ENCODE results near the gene P3R3URF.

Gene P3R3URF

GRCh38 chr1:46193984-46194570, 17.8 kb upstream of the P3R3URF start:
- no peak for DNase-seq

GRCh38 chr1:46193285-46193684, 17.0 kb upstream of the P3R3URF start:
- no peak for DNase-seq

DNA sequence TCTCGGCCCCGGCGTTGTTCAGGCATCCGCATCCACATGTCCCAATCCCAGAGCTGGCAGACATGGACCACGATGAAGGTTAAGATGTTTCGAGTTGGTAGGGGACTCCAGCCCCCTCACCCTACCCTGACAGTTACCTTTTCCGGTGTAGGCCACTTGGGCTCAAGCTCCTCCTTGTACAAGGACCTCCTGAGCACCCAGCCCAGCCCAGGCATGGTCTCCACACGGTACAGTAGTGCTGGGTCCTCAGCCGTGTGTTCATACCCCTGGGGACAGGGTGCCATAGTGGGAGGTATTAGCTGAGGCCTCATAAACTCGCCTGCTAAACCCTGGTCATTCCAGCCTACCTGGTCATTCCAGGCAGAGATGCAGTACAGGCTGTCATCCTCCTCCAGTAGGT, 15.9 kb upstream of the P3R3URF start:
- DNase-seq = no peak

- DNase-seq = no peak
Observed at GRCh38 chr1:46191033-46191701, 14.9 kb upstream of the P3R3URF start.

DNA sequence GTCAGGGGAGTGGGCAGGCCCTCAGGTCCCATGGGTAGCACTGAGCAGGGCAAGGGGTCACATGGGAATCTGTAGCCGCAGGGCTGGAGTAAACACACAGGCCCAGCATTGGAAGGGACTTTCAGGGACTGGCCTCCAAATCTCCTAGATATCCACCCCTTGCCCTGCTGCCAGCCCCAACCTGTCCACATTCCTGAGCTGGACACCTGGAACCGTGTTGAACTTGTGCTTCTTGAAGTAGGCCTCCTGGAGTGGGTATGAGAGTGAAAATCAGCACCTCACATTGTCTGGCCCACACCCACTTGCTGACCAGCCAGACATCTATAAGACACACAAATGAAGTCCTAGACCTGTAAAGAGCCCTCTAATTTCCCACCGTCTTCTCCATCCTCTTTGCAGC, 14.3 kb upstream of the P3R3URF start:
- DNase-seq = no peak

DNA sequence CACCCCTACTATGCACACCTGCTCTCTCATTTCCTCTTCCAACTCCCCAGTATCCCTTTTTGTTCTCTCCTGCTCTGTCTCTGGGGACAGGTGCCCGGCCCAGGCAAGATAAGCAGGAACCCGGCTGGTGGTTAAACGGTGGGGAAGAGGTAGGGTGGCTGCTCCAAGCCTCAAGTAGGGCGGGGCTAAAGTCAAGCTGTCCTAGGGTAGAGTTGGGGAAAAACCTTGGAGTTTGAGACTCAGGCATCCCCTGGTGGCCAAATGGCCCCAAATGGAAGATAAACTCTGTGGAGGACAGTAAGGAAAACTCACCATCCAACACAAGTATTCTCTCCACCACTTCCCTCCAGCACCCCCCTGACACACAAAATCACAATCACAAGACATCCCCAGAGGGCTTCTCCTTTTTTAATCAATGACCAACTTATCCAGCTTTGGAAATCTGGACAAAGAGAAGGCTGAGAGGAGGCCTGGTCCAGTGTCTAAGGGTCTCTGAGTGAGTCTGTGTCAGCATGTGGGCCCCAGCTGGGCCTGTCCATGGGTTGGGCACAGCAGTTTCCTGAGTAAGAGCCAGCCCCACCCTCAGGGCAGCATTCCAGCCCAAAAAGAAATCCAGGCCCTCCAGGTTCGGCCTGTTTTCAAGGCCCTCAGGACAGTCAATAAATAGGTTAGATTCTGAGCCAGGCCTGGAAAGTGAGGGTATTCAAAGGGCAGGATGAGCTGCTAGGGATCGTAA, 12.2 kb upstream of the P3R3URF start:
- no peak for DNase-seq

GRCh38 chr1:46187106-46187869, 11.0 kb upstream of the P3R3URF start:
- no peak for DNase-seq

DNA sequence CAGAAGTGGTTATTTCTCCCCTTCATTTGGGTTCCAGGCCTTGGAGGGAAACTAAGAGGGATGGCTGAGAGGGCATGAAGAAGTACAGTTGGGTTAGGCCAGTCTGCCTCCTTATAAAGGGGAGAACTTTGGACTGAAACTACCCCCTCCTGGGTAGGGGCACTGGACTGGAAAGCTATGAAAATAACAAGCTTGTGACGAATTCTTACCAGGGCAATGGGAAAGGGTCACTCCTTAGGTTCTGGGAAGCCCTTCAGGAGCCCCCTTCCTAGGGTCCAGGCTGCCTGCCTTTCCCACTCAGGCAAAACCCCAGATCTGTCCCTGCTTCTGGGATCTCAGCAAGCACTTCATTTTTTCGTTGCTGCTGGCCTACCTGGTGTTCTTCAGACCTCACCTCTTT, 9.8 kb upstream of the P3R3URF start:
- no peak for DNase-seq

GRCh38 chr1:46184920-46185658, 8.8 kb upstream of the P3R3URF start:
- DNase-seq = no peak

DNA sequence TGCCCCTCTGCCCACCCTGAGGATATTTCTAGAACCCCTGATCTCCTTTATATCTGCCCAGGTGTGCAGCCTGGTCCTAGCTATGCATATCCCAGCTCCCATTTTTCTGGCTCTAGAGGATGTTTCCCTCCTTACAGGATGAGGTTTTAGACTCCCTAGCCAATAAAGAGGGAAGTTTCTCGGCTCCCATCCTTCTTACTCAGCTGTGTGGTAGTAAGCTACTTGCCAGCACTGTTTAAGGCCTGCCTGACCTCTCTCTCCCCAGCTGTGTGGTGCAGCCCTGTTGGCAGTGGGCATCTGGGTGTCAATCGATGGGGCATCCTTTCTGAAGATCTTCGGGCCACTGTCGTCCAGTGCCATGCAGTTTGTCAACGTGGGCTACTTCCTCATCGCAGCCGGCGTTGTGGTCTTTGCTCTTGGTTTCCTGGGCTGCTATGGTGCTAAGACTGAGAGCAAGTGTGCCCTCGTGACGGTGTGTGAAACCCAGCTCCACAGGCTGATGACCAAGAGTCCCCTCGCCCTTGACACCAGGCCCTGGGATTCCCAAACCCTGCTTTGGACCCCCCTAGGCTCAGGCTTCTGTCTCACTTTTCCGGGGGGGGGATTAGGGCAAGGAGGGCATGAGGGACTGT, 7.8 kb upstream of the P3R3URF start:
- no peak for DNase-seq

- no peak for DNase-seq
Observed at GRCh38 chr1:46183079-46183847, 7.0 kb upstream of the P3R3URF start.

DNA sequence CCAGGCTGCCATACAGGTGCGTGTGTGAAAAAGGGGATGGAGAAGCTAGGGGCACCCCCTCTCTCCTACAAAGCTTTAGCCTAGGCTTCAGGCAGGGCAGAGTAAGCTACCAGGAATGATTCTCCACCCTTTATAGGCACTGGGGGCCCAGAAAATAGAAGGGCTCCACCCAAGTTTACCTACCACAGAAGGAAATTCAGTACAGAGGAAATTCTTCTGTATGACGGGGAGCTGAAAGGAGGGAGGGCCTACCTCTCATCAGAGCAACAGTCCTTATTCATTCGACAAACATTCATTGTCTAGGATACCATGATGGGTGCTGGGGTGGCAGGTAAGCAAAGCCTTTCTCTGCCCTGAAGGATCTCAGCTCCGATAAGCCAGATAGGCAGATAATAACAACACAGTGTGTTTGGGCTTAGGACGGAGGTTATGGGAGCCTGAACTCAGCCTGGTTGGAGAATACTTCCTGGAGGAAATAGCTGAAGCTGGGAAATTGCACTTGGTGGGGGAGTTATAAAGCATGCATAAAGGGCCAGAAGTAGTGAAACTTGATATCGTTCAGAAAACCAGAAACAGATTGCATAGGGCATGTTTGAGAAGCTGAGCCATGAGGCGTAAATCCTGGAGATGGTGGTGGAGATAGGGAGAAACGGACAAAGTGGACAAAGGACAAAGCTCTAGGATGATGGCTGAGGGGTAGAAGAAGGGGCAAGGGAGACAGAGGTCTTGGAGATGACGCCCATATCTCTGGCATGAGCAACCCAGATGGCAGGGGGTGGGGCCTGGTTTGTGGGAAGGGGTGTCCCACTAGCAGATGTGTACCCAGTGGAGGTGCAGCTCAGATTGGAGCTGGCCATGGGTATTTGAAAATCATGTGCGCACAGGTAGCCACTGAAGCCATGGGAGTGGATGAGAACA, 5.3 kb upstream of the P3R3URF start:
- no peak for DNase-seq

- DNase-seq = no peak
Observed at GRCh38 chr1:46180082-46180616, 3.9 kb upstream of the P3R3URF start.

DNA sequence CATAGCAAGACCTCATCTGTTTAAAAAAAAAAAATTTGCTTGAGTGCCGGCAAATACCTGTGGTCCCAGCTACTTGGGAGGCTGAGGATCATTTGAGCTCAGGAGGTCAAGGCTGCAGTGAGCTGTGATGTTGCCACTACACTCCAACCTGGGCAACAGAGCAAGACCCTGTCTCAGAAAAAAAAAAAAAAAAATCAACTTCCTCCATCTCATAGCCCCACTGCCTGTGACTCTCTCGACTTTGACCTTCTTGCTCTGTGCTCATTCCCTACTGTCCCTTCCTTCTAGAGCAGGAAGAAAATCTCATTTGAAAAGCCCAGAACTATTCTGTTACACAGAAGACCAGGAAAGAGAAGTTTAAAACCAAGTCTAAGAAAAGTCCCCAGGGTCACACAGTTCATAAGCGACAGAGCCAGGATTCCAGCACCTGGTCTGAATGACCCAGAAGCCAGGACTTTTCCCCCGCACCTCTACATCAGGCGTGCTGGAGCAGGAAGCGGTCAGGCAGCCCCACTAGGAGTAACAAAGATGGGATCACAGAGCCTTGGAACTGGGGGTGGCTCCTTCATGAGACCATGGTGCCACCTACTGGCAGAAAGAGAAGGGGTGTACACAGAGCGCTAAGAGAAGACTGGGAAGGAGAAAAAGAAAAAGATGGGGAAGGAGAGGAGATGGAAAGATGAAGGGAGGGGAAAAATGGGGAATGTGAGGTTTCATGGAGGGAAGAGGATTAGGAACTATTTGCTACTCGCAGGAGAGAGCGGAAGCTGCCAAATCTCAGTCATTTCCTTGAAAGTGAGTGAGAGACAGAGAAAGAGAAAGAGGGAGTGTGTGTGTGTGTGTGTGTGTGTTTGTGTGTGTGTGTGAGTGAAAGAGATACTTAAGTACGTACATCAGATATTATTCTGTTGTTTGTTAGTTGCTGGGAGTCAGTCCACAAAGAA, 3.1 kb upstream of the P3R3URF start:
- DNase-seq = peak; percentile 65 to 70

- DNase-seq = no peak
Observed at GRCh38 chr1:46175243-46175642, 1.0 kb downstream of the P3R3URF start.

GRCh38 chr1:46174448-46175231, 1.6 kb downstream of the P3R3URF start, which contains the start of gene TSPAN1:
TSS of gene TSPAN1 (plus strand) at chr1:46175087. CDS start at chr1:46181108, 6,021 bp downstream.
- DNase-seq = no peak

DNA sequence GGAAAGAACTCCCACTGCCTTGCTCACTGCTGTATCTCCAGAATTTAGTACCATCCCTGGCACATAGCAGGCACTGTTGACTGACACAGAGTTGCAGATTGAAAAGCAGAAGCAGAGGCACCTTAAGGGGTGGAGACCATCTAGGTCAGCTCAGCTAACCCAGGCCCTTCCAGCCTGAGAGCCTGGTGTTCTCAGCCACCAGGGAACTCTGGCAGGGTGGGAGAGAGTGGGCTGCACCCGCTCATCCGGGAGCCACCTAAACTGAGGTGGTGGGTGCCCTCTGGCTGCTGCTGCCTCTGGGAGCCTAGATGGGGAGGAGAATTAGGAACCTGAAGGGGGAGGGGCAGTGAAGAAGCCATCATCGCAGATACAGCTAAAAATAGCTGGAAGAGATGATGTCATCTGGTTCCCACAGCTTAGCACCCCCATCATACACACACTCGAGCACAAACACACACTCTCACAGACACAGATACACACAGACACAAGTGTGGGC, 2.9 kb downstream of the P3R3URF start:
- DNase-seq = no peak

- no peak for DNase-seq
Observed at GRCh38 chr1:46172321-46172720, 4.0 kb downstream of the P3R3URF start.

All from CD4-positive, alpha-beta T cell treated with Interleukin-4 for 1 hour (primary cell).